Transverse colon (tissue), 4 donors: ENCODE results near the gene SYT1.
"Not testable (repeated sequence)": the region's sequence is repeated elsewhere in the genome, so short reads cannot be mapped to it uniquely, and the experiment has no call there.

Experiments
- POLR2AphosphoS5 ChIP-seq, 3 donors: sonication (generic); formaldehyde crosslinking; IDR thresholded peaks; one replicate each; pipeline ENCODE4 v1.6.1; 2016; ENCODE audit warnings: antibody characterized with exemption in 3 of 3
- TF ChIP-seq, protein P1 (sequence below), 5 experiments: fragments of 200-600 bp in 3 of 5; fragments of 450-650 bp in 2 of 5; sonication (generic) in 3 of 5; IDR thresholded peaks; 1 replicate in 2 of 5; 2 replicates in 3 of 5; pipeline ENCODE4 v1.5.1; 2016 to 2017; ENCODE audit warnings: antibody characterized with exemption in 5 of 5, inconsistent platforms in 3 of 5, mild to moderate bottlenecking in 2 of 5, moderate library complexity in 1 of 5

DNA sequence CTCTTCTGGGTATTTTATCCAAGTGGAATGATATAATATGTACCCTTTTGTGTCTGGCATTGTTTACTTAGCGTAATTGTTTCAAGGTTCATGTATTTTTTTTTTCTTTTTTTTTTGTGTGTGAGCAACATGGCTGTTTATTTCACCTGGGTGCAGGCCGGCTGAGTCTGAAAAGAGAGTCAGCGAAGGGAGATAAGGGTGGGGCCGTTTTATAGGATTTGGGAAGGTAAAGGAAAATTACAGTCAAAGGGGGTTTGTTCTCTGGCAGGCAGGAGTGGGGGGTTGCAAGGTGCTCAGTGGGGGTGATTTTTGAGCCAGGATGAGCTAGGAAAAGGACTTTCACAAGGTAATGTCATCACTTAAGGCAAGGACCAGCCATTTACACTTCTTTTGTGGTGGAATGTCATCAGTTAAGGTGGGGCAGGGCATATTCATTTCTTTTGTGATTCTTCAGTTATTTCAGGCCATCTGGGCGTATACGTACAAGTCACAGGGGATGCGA is 24.0 kb upstream of the SYT1 start:
- TF ChIP-seq, protein P1, sequence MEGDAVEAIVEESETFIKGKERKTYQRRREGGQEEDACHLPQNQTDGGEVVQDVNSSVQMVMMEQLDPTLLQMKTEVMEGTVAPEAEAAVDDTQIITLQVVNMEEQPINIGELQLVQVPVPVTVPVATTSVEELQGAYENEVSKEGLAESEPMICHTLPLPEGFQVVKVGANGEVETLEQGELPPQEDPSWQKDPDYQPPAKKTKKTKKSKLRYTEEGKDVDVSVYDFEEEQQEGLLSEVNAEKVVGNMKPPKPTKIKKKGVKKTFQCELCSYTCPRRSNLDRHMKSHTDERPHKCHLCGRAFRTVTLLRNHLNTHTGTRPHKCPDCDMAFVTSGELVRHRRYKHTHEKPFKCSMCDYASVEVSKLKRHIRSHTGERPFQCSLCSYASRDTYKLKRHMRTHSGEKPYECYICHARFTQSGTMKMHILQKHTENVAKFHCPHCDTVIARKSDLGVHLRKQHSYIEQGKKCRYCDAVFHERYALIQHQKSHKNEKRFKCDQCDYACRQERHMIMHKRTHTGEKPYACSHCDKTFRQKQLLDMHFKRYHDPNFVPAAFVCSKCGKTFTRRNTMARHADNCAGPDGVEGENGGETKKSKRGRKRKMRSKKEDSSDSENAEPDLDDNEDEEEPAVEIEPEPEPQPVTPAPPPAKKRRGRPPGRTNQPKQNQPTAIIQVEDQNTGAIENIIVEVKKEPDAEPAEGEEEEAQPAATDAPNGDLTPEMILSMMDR (IDR thresholded peaks at IDR 0.05): not testable (repeated sequence)
- TF ChIP-seq POLR2AphosphoS5 (IDR thresholded peaks at IDR 0.05): not testable (repeated sequence)
